Trophoblast cell (in vitro differentiated cells and primary cell): ENCODE data around the gene SMPX.

Experiments used
- DNase-seq, 2 donors: peaks; one replicate each; pipeline ENCODE4 v3.0.0-alpha.2; 2016
- H2AFZ ChIP-seq: 2 replicates; pipeline ENCODE4 v1.6.1; 2013; ENCODE audit warnings: low read length, moderate library complexity, mild to moderate bottlenecking; ENCODE audit not compliant: insufficient read depth, poor library complexity
- H2AK5ac ChIP-seq: 2 replicates; pipeline ENCODE4 v1.6.1; 2013; ENCODE audit warnings: mild to moderate bottlenecking, low read length
- H2BK120ac ChIP-seq: 2 replicates; pipeline ENCODE4 v1.6.1; 2013; ENCODE audit warnings: low read length, mild to moderate bottlenecking, moderate library complexity; ENCODE audit not compliant: insufficient read depth, poor library complexity
- H2BK12ac ChIP-seq: 2 replicates; pipeline ENCODE4 v1.6.1; 2013; ENCODE audit warnings: mild to moderate bottlenecking, low read length, moderate library complexity
- H2BK5ac ChIP-seq: 2 replicates; pipeline ENCODE4 v1.6.1; 2013; ENCODE audit warnings: low read length, low read depth, moderate library complexity, mild to moderate bottlenecking; ENCODE audit not compliant: poor library complexity
- H3K14ac ChIP-seq: 2 replicates; pipeline ENCODE4 v1.6.1; 2013; ENCODE audit warnings: mild to moderate bottlenecking, low read length
- H3K18ac ChIP-seq: 2 replicates; pipeline ENCODE4 v1.6.1; 2013; ENCODE audit warnings: mild to moderate bottlenecking, low read length
- H3K23ac ChIP-seq: 2 replicates; pipeline ENCODE4 v1.6.1; 2013; ENCODE audit warnings: low read length
- H3K27ac ChIP-seq: 2 replicates; pipeline ENCODE4 v1.5.1; 2013; ENCODE audit warnings: low read depth, mild to moderate bottlenecking, inconsistent platforms, low read length, moderate library complexity
- H3K27me3 ChIP-seq: 2 replicates; pipeline ENCODE4 v1.6.1; 2013; ENCODE audit warnings: inconsistent platforms, mild to moderate bottlenecking, low read length, moderate library complexity; ENCODE audit not compliant: insufficient read depth
- H3K36me3 ChIP-seq, 2 experiments: 1 replicate in 1 of 2; 2 replicates in 1 of 2; pipeline ENCODE4 v1.6.1; 2013; ENCODE audit warnings: low read length in 2 of 2, mild to moderate bottlenecking in 2 of 2, moderate library complexity in 1 of 2; ENCODE audit not compliant: insufficient read depth in 2 of 2, control insufficient read depth in 1 of 2
- H3K4ac ChIP-seq: 2 replicates; pipeline ENCODE4 v1.6.1; 2013; ENCODE audit warnings: low read depth, mild to moderate bottlenecking, low read length, moderate library complexity
- H3K4me1 ChIP-seq, 2 experiments: 1 replicate in 1 of 2; 2 replicates in 1 of 2; pipeline ENCODE4 v1.6.1; 2013; ENCODE audit warnings: low read length in 2 of 2, mild to moderate bottlenecking in 2 of 2, moderate library complexity in 1 of 2; ENCODE audit not compliant: insufficient read depth in 2 of 2, control insufficient read depth in 1 of 2
- H3K4me2 ChIP-seq: 2 replicates; pipeline ENCODE4 v1.6.1; 2013; ENCODE audit warnings: inconsistent platforms, mild to moderate bottlenecking, low read length, moderate library complexity
- H3K4me3 ChIP-seq: 2 replicates; pipeline ENCODE4 v1.5.1; 2013; ENCODE audit warnings: mild to moderate bottlenecking, low read depth, low read length, inconsistent platforms
- H3K79me1 ChIP-seq: one replicate; pipeline ENCODE4 v1.6.1; 2013; ENCODE audit warnings: low read length
- H3K79me2 ChIP-seq: 2 replicates; pipeline ENCODE4 v1.6.1; 2013; ENCODE audit warnings: low read length, mild to moderate bottlenecking; ENCODE audit not compliant: control insufficient read depth, insufficient read depth, poor library complexity
- H3K9ac ChIP-seq: 2 replicates; pipeline ENCODE4 v1.6.1; 2013; ENCODE audit warnings: mild to moderate bottlenecking, low read length
- H3K9me3 ChIP-seq: 2 replicates; pipeline ENCODE4 v1.6.1; 2013; ENCODE audit warnings: low read depth, mild to moderate bottlenecking, control low read depth, inconsistent platforms, low read length; ENCODE audit not compliant: insufficient read depth
- H4K12ac ChIP-seq: 2 replicates; pipeline ENCODE4 v1.6.1; 2013; ENCODE audit warnings: low read depth, mild to moderate bottlenecking, low read length, moderate library complexity
- H4K8ac ChIP-seq: 2 replicates; pipeline ENCODE4 v1.6.1; 2013; ENCODE audit warnings: low read depth, mild to moderate bottlenecking, low read length, moderate library complexity
- H4K91ac ChIP-seq: one replicate; pipeline ENCODE4 v1.6.1; 2013; ENCODE audit warnings: low read depth, mild to moderate bottlenecking, low read length, moderate library complexity
- WGBS: extraction: QIAGEN DNeasy Blood & Tissue Kit; methylation state at CpG from one replicate; pipeline ENCODE4 v1.1.7; 2013; ENCODE audit warnings: missing lambda C conversion rate; ENCODE audit not compliant: insufficient read length, insufficient coverage; ENCODE audit errors: extremely low coverage; 5-methylcytosine and 5-hydroxymethylcytosine counted together

SMPX gene

GRCh38 chrX:21741364-21741763 lies 16.6 kb downstream of the SMPX start:
- Histone ChIP-seq H3K9me3 (no peaks in the 10 kb centered on the region), H3K4ac (no peak overlapping the region), H4K8ac (no peak overlapping the region), H3K9ac (no peak overlapping the region), H3K4me3 (no peak overlapping the region), H3K4me1 (no peaks in the 10 kb centered on the region), H2BK12ac (no peak overlapping the region), H3K27me3 (no peaks in the 10 kb centered on the region), H3K36me3 (no peaks in the 10 kb centered on the region), H3K23ac (no peak overlapping the region), H2BK120ac (no peak overlapping the region), H4K12ac (no peak overlapping the region), H3K79me1 (no peaks in the 10 kb centered on the region), H3K27ac (no peak overlapping the region), H3K18ac (no peak overlapping the region), H3K14ac (no peak overlapping the region), H2BK5ac (no peak overlapping the region), H3K4me2 (no peak overlapping the region), H2AK5ac (no peak overlapping the region), H2AFZ (no peak overlapping the region), H3K79me2 (no peaks in the 10 kb centered on the region), H4K91ac (no peak overlapping the region)
- DNase-seq, result no peak

- Histone ChIP-seq H3K79me1 (no peaks in the 10 kb centered on the region), H3K4me2 (no peak overlapping the region), H3K4me3 (no peak overlapping the region), H2BK5ac (no peak overlapping the region), H3K79me2 (no peaks in the 10 kb centered on the region), H4K12ac (no peak overlapping the region), H4K91ac (no peak overlapping the region), H3K18ac (no peak overlapping the region), H3K9ac (no peak overlapping the region), H2BK12ac (no peak overlapping the region), H3K23ac (no peak overlapping the region), H3K27me3 (no peaks in the 10 kb centered on the region), H3K36me3 (no peaks in the 10 kb centered on the region), H2AK5ac (no peak overlapping the region), H2BK120ac (no peak overlapping the region), H3K14ac (no peak overlapping the region), H3K9me3 (no peaks in the 10 kb centered on the region), H3K27ac (peak overlapping the region; percentile 2), H2AFZ (no peak overlapping the region), H3K4me1 (no peaks in the 10 kb centered on the region), H3K4ac (no peak overlapping the region), H4K8ac (no peak overlapping the region)
- WGBS, result no CpG with 5 or more reads among the region's 1 CpG
- no peak for DNase-seq
Measured at GRCh38 chrX:21740329-21741274, 17.3 kb downstream of the SMPX start.

- Histone ChIP-seq H2AFZ (no peak overlapping the region), H3K36me3 (no peaks in the 10 kb centered on the region), H3K14ac (no peak overlapping the region), H3K27me3 (no peaks in the 10 kb centered on the region), H3K79me2 (no peaks in the 10 kb centered on the region), H4K12ac (no peak overlapping the region), H3K4me3 (no peak overlapping the region), H3K27ac (no peak overlapping the region), H2BK5ac (no peak overlapping the region), H3K79me1 (no peaks in the 10 kb centered on the region), H2AK5ac (no peak overlapping the region), H3K9ac (no peak overlapping the region), H3K4me1 (peaks cover 0 to 3% of the 10 kb centered on the region in 2 experiments), H3K4me2 (no peak overlapping the region), H4K8ac (no peak overlapping the region), H3K23ac (no peak overlapping the region), H3K4ac (no peak overlapping the region), H3K18ac (no peak overlapping the region), H2BK120ac (no peak overlapping the region), H4K91ac (no peak overlapping the region), H2BK12ac (no peak overlapping the region), H3K9me3 (no peaks in the 10 kb centered on the region)
- no peak for DNase-seq
- WGBS, result no CpG with 5 or more reads among the region's 4 CpGs
Measured at GRCh38 chrX:21738950-21739287, 19.0 kb downstream of the SMPX start.

- Histone ChIP-seq H3K4ac (no peak overlapping the region), H4K91ac (no peak overlapping the region), H2BK5ac (no peak overlapping the region), H3K36me3 (no peaks in the 10 kb centered on the region), H3K4me3 (no peak overlapping the region), H2AK5ac (no peak overlapping the region), H3K79me1 (no peaks in the 10 kb centered on the region), H3K9me3 (no peaks in the 10 kb centered on the region), H2AFZ (no peak overlapping the region), H4K8ac (no peak overlapping the region), H3K27ac (no peak overlapping the region), H4K12ac (no peak overlapping the region), H2BK120ac (no peak overlapping the region), H3K4me1 (peaks cover 0 to 3% of the 10 kb centered on the region in 2 experiments), H2BK12ac (no peak overlapping the region), H3K18ac (no peak overlapping the region), H3K4me2 (no peak overlapping the region), H3K27me3 (no peaks in the 10 kb centered on the region), H3K14ac (no peak overlapping the region), H3K23ac (no peak overlapping the region), H3K9ac (no peak overlapping the region), H3K79me2 (no peaks in the 10 kb centered on the region)
- DNase-seq, result peak; percentile 80 to 82
- WGBS, result no CpG with 5 or more reads among the region's 15 CpGs
Measured at GRCh38 chrX:21738210-21738949, 19.5 kb downstream of the SMPX start.
